GM12873 (cell line): ENCODE data around the gene YTHDF2.

Experiments used
- CTCF ChIP-seq: IDR thresholded peaks from 2 replicates; pipeline ENCODE4 v1.5.1; 2012; ENCODE audit warnings: low read depth, mild to moderate bottlenecking, moderate library complexity, low read length, control low read depth; ENCODE audit not compliant: insufficient read depth; ENCODE audit errors: missing control alignments

The YTHDF2 gene

GRCh38 chr1:28801461-28801860 is 64.7 kb downstream of the YTHDF2 start:
- TF ChIP-seq CTCF = no peak

GRCh38 chr1:28803051-28803450 is 66.3 kb downstream of the YTHDF2 start:
- TF ChIP-seq CTCF = no peak

- no peak for TF ChIP-seq CTCF
These were observed 66.9 kb downstream of the YTHDF2 start for GRCh38 chr1:28803662-28804061.

GRCh38 chr1:28804071-28804470 is 67.3 kb downstream of the YTHDF2 start:
- TF ChIP-seq CTCF = no peak

- no peak for TF ChIP-seq CTCF
These were observed 70.3 kb downstream of the YTHDF2 start for GRCh38 chr1:28807046-28807445.

GRCh38 chr1:28807986-28808385 is 71.2 kb downstream of the YTHDF2 start:
- no peak for TF ChIP-seq CTCF

- no peak for TF ChIP-seq CTCF
These were observed 74.6 kb downstream of the YTHDF2 start for GRCh38 chr1:28811369-28811765.
